ENCODE measurements around the gene BABAM1.

Gene BABAM1

DNA sequence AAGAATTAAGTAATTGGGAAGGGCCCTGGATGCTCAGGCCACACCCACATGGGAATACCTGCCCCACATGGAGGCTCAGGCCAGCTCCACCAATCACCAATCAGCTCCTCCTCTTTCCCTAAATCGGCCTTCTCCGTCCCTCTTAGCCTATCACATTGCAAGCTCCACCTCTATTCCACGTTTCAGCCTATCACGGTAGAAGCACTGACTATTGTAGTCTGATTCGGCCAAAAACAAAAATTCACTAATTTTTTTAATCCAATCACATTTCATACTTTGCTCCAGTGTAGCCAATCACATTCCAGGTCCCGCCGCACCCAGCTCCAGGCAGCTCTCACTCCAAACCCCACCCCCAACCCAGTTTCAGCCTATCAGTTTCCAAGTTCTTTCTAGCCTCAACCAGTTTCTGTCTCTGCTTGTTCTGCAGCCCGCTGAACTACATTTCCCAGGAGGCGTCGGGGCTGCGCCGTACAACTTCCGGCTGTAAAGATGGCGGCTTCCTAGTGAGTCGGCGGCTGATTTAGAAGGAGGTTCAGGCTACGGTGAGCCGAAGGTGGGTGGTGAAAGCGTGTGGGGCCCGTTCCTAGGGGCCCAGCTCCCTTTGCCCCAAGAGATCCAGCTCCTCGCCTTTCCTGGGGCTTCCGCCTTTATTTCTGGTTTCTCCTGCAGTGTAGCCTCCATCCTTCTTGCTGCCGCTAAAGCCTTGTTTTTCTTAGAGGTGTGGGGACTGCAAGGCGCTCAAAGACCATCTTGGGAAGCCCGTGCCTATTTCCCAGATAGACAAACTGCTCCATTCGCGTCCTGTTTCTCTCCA is at the start of gene BABAM1:
Gene BABAM1, plus strand, starts transcription at position 469 of the 814 bp plus-strand sequence. CDS start 1,364 bp downstream, outside the sequence.
- peak; percentile 95 for DNase-seq (ENCODE audit: low read depth)

DNA sequence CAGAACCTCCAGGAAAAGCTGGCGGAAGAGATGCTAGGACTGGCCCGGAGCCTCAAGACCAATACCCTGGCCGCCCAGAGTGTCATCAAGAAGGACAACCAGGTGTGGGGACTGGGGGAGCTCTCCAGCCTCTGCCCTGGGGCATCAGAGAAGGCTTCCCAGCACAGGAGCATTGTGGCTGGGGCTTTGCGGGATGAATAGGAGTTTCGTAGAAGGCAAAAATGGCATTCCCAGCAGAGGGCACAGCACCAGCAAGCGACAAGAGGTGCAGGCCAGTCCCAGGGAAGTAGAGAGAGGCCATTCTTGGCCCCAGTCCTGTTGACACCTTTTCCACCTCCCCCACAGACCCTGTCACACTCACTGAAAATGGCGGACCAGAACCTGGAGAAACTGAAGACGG is 48.0 kb upstream of the BABAM1 start:
- no peak for DNase-seq (ENCODE audit: low read depth)

DNA sequence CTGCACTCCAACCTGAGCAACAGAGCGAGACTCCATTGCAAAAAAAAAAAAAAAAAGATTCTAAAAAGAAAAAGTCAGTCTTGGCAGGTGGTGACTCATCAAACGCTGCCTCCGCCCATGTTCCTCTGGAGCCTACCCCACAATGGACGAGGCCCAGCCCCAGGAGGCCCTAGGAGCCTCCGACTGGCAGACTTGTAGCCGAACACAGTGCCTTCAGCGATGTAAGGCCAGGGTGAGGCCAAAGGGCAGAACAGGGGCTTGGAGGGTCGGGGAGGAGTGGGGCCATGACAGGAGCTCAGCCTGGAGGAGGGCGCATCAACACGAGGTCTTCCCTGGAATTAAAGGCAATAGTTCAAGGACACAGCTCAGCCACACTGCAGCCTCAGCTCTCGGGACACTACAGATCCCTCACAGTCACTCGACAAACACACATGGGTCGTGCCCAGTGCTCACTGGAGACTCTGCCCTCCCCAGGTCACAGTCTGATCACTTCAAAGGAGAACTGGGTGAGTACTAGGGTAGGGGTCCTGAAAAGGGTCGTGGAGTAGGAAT is 47.0 kb upstream of the BABAM1 start:
- no peak for DNase-seq (ENCODE audit: low read depth)

DNA sequence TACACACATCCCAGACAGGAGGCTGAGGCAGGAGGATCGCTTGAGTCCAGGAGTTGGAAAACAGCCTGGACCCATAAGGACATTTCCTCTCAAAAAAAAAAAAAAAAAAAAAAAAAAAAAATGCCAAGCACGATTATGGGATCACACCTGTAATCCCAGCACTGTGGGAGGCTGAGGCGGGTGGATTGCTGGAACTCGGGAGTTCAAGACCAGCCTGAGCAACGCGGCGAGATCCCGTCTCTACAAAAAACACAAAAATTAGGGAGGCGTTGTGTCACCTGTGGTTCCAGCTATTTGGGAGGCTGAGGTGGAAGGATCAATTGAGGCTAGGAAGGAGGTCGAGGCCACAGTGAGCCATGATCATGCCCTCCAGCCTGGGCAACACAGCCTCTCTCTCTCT is 42.2 kb upstream of the BABAM1 start:
- DNase-seq (ENCODE audit: low read depth): no peak

DNA sequence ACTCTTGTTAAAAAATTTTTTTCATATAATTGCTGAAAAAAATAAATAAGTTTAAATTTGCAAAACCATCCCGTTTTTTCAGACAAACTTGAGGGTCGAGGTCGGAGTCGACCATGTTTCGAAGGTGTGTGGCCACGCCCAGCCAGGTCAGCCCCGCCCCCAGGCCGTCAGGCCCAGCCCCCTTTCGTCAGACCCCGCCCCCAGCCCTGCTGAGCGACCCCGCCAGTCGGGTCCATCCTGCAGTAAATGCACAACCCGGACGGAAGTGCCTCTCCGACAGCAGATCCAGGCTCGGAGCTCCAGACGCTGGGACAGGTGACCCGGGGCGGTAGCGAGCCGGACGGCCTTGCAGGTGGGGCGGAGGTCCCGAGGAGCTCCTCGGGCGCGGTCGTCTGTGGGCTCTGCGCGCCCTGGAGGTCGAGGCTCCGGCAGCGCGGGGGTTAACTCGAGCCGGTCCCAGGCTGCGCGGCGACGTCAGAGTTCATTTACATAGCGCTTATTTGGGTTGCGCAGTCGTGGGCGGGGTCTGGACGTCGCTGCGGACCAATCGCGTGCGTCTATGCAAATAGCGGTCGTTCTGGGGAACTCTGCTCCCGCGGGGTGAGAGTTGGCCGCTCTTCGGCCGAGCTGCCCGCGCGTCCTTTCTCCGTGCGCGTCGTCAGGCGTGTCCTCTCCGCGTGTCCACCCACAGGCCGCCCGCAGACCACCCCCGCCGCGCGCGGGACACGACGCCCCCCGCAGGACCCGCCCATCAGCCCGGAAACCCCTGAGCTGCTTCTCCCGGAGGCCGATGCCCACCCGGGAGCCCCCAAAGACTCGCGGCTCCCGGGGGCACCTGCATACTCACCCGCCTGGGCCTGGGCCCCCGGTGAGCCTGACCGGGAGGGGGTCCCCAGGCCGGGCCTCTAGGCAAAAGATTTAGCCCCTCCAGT is 41.0 kb upstream of the BABAM1 start, which contains the start of gene OCEL1:
Gene OCEL1, plus strand, starts transcription at position 225 of the 932 bp plus-strand sequence. Its CDS starts 22 bp downstream, at position 247.
- peak; percentile 85 for DNase-seq (ENCODE audit: low read depth)

DNA sequence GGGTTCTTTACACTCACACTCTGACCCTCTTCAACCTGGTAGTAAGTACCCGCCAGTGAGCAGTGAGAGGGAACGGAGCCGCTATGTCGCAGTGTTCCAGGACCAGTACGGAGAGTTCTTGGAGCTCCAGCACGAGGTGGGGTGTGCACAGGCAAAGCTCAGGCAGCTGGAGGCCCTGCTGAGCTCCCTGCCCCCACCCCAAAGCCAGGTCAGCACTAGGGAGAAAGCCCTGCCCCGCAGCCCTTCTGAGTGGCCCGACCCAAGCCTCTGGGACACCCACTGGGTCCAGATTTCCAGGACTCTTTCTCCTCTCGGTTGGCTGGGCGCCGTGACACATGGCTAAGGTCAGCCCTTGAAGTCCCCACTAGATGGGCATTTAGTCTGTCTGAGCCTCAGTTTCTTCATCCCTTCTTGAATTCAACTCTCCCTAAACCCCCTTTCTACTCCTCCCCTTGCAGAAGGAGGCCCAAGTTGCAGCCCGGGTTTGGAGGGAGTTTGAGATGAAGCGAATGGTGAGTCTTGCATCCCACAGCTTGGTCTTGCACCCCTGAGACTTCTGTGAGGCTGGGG is 39.4 kb upstream of the BABAM1 start:
- DNase-seq (ENCODE audit: low read depth): no peak

DNA sequence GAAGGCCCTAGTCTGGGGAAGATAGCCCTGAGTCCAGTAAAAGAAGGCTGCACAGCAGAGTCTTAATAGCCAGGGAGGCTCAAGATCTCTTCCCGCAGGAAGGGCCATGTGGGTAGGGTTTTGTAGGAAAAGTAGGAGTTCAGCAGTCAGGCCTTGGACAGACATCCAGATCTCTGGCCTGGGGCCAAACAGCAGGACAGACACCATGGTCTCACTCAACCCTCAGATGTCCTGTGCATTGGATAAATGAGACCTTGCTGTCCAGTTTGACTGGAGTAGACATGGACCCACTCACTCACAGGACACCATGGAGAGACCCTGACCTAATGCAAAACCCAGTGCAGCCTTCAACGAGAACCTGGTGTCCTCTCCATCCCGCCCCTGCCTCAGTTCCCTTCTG is 37.4 kb upstream of the BABAM1 start:
- DNase-seq (ENCODE audit: low read depth): no peak

DNA sequence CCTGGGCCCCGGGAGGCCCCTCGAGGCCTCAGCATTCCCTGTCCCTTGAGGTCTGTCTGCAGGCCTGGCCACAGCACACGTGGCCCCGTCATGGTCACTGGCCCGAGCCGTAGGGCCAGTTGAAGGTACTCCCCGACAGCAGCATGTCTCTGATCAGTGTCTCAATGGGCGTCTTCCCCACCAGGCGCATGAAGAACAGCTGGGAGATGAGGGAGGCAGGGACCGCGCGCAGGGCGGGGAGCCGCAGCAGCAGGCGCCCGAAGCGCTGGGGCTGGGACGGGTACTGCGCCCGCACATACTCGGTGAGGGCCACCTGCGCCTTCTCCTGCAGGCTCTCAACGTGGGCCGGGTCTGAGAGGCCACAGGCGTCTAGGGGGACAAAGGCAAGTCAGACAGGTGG is 35.0 kb upstream of the BABAM1 start:
- no peak for DNase-seq (ENCODE audit: low read depth)

DNA sequence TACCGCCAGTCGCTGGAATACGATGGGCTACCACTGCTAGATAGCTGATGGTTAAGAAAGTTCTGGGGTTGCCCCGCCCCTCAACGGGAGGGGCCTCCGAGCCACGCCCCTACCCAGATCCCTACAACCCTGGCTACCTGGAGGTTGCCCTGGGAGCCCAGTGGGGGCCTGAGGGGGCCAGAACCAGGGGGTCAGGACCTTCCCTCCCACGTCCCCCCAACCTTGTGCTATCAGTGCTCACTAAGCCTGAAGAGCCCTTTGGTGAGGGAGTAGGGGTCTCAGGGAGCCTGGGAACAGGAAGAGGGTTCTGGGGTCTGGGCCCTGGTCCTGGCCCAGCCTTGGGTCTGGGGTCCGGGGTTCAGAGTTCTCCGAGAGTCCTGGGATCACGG is 32.3 kb upstream of the BABAM1 start:
- DNase-seq (ENCODE audit: low read depth): no peak

DNA sequence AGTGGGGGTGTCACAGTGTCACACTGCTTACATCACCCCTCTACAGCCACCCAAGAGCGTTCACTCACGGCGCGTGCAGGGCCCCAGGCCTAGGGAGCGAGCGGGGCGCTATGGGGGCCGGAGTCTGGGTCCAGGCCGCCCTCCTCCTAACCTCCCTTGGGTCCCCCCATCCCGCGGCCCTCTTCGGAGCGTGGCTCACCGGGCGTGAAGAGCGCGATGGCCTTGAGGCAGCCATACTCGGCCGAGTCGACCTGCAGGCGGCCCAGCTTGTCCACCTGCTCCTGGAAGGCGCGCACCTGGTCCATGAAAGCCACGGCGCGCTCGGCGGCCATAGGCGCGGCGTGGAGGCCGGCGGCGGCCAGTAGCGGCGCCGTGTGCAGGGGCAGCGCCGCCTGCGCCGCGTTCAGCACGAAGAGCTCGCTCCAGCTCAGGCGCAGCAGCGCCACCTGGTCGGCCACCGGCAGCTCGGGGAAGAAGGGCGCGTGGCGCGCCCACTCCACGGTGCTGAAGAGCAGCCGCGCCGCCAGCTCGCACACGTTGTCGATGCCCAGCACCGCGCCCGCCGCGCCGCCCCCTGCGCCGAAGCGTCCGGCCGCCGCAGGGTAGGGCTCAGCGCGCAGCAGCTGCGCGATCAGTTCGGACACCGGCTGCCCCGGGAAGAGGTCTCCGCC is 31.8 kb upstream of the BABAM1 start:
- DNase-seq (ENCODE audit: low read depth): no peak

DNA sequence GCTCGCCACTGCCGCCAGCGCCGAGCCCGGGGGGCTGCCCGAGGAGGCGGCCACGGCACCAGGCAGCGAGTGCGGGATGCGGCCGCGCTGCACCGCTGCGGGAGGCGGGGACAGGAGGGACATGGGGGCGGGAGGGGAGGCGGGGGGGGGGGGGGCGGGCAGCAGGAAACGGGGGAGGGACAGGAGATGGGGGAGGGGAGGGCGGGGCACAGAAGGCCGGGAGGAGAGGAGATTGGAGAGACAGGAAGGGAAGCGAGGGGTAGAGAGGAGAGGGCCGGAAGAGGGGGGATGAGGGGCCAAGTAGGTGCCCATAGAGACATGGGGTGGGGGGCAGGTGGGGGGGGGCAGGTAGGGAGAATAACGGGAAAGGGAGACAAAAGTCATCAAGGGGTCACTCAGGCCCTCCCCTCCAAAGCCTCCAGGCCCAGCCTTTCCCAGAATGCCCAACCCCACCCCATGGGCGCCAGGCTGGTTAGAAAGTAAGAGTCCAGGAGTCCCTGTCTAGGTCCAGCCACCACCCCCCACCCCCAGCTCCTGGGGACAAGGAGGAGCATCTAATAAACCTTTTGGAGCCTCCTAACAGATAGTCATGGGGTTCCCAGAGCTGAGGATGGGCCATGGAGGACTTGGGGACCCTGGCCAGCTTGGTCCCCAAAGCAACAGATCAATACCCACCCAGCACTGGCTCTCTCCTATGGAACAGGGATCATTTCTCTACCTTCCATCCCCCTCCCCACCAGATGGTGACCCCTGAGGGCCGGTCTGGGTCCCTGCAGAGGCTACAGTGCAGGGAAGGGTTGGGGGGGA is 31.1 kb upstream of the BABAM1 start:
- no peak for DNase-seq (ENCODE audit: low read depth)

DNA sequence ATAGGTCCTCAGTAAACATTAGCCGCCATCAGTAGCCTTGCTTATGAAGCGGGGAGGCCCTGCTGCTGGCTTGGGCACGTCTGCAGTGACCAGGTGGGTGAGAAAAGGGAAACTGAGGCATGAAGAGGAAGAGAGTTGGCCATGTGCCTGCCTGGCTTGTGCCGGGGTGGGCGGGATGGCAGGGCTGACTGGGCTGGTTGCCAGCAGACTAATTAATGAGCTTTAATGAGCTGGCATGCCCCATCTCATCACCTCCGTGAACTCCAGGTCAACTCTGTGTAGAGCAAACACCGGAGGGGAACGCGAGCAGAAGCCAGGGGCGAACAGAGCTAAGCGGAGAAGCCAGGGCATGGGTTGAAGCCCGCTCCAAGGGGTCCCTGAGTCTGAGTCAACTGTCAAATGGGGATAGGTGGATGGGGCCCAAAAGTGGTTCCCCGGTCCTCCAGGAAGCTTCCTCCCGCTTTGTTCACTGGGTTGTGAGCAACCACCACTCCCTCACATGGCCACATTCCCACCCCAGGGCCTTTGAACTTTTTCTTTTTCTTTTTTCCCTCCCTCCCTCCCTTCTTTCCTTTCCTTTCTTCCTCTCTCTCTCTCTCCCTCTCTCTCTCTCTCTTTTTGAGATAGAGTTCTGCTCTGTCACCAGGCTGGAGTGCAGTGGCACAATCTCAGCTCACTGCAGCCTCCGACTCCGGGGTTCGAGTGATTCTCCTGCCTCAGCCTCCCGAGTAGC is 30.3 kb upstream of the BABAM1 start:
- DNase-seq (ENCODE audit: low read depth): no peak

DNA sequence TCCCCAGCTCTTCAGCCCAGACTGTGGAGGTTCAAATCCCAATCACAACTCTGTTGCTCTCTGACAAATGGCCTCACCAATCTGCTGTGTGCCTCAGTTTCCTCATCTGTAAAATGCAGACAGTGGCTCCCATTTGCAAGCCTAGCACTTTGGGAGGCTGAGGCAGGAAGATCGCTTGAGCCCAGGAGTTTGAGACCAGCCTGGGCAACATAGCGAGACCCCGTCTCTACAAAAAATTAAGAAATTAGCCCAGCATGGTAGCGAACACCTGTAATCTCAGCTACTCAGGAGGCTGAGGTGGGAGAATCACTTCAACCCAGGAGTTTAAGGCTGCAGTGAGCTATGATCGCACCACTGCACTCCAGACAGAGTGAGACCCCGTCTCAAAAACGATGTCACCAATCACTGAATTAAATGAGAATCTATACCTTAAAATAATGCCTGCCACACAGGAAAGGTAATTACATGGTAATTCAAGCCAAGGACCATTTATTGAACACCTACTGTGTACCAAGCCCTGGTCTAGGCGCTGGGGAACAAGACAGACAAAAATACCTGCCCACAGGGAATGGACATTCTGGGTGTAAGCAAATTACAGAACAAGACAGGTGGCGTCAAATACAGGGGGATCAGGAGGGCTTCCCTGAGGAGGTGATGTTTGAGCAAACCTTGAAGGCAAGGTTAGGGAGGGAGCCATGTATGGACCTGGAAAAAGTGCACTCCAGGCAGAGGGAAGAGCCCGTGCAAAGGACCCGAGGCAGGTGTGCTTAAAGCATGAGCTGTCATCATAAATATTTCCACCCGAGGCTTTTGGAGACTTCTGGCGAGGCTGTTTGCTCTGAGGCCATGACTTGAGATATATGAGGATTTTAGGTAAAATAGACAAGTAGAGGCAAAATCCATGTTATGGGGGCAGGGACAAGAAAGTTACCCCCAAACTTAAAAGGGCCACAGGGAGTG is 29.2 kb upstream of the BABAM1 start:
- no peak for DNase-seq (ENCODE audit: low read depth)

DNA sequence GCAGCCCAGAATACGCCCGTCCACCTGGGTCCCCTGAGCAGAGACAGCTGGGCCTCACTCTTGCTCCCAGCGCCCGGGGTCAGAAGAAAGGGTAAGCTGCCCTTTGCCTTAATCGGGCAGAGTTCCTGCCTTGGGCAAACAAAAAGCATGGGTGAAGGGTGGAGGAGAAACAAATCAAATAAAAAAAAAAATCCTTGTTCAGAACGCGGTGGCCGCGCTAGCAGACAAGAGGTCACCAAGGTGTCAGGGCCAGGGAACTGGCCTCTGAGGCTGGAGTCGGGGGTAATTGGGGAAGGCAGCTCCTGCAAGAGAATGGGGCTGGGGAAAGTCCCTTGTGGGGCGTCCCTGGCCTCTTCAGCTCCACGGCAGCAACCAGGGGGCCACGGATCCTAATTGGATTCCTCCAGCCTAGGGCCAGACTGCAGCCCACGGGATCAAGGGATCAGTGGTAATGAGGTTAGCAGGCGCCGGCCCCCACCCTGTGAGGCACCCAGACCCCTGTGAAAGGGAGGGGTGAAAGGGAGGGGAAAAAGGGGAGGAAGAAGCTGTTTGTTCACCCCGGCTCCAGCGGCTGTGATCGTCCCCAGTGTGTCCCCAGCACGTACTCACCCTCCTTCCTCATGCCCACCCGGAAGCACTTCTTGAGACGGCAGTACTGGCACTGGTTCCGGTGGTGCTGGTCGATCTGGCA is 27.0 kb upstream of the BABAM1 start:
- no peak for DNase-seq (ENCODE audit: low read depth)

DNA sequence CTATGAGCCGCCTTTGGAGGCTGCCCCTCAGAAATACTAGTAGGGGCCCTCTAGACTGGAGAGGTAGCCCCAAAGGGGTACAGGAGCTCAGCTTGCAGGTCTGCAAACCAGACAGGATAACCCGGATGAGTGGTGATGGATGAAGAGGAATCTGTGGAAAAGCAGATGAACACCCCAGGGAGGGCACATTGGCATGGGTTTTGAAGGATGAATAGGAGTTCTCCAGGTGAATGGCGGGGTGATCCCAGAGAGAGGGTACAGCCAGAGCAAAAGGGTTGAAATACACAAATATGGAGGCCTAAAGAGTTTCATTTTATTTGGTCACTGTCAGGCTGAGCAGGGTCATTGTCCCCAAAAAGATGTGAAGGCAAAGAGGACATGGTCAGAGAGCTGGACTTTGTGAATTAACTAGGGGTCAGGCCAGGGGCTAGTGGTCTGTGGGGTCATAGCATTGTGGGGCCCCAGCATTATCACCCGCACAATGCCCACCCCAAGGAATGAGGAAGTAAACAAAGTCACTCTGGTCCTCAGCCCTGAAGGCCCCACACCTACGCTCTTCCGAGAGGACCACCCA is 26.3 kb upstream of the BABAM1 start:
- no peak for DNase-seq (ENCODE audit: low read depth)

DNA sequence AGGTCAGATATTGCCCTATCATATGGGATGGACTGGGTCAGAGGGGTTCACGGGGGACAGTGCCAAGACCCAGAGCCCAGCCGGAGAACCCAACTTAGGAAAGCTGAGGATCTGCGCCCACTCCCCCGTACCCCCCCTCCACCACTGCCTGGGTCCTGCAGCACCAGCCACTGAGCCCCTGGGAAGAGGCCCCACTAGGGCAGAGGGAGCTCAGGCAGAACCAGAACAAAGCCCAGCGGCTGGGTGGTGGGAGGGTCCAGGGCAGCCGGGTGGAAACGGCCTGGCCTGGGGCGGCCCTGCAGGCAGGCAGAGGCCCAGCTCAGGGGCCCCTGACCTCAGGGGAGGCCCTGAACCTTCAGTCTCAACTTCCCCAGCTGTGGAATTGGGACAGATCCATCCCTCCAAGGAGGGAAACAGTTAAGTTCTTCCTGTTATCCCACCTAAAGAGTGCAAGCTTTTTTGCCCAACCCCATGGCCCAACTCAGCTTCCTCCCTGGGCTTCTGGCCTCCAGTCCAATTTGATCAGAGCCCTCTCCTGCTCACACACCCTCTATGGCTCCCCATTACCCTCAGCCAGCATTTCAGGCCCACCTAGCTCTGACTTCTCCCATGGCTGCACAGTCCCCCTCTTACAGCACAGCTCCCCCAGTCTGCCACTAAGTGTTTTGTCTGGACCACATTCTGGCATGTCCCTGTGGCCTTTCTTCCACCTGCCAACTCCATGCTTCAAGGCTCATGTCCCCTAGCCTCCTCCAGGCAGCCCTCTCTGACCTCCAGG is 24.6 kb upstream of the BABAM1 start:
- DNase-seq (ENCODE audit: low read depth): no peak

DNA sequence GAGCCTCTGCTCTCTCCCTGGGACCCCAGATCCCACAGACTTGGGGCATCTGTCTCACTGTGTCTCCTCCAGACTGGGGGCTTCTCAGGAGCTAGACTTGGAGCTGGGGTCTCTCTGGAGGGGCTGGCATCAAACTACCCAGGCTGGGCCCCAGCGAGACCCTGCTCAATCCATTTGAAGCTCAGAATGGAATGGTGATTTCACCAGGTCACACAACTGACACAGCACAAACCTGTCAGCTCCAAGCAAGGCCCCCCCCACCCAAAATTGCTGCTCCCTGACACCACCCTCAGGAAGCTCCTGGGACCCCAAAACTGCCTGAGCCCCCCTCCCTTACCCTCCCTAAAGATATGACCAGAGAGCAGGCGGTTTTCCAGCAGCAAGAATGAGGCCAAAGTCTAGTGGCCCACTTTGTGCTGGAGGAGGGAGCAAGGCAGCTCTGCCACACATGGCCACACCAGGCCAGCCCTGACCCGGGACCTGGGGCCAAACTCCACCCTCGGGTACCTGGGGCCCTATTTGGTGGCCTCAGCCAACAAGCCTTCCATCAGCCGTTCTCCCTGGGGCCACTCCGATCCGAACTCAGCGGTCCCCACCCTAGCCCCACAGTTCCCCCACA is 23.9 kb upstream of the BABAM1 start:
- no peak for DNase-seq (ENCODE audit: low read depth)

All from HS-5 (cell line).